ENCODE data around the gene NCR1.
"Not testable (repeated sequence)": the region's sequence is repeated elsewhere in the genome, so short reads cannot be mapped to it uniquely, and the experiment has no call there.

NCR1 gene

DNA sequence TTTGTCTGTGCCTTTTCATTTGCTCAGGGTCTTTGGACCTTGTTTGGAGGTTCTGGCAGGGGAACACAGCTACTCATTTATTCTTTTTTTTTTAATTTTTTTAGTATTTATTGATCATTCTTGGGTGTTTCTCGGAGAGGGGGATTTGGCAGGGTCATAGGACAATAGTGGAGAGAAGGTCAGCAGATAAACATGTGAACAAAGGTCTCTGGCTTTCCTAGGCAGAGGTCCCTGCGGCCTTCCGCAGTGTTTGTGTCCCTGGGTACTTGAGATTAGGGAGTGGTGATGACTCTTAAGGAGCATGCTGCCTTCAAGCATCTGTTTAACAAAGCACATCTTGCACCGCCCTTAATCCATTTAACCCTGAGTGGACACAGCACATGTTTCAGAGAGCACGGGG is 2.0 kb downstream of the NCR1 start:
- not testable (repeated sequence) for DNase-seq (ENCODE audit: low spot score)

- DNase-seq (ENCODE audit: low spot score) = no peak
Observed at GRCh38 chr19:54916822-54917221, 10.9 kb downstream of the NCR1 start.

DNA sequence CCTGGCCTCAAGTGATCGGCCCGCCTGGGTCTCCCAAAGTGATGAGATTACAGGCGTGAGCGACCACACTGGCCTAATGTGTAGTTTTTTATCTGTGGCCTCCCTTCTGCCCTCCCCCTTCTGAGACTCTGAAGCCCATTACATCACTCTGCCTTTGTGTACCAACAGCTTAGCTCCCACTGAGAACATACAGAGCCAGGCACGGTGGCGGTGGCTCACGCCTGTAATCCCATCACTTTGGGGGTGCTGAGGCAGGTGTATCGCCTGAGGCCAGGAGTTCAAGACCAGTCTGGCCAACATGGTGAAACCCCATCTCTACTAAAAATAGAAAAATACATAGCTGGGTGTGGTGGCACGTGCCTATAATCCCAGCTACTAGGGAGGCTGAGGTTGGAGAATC is 12.6 kb downstream of the NCR1 start:
- no peak for DNase-seq (ENCODE audit: low spot score)

- not testable (repeated sequence) for DNase-seq (ENCODE audit: low spot score)
Observed at GRCh38 chr19:54919646-54920563, 14.0 kb downstream of the NCR1 start.

- no peak for DNase-seq (ENCODE audit: low spot score)
Observed at GRCh38 chr19:54921082-54921481, 15.1 kb downstream of the NCR1 start.

GRCh38 chr19:54923276-54923675 is 17.3 kb downstream of the NCR1 start:
- no peak for DNase-seq (ENCODE audit: low spot score)

DNA sequence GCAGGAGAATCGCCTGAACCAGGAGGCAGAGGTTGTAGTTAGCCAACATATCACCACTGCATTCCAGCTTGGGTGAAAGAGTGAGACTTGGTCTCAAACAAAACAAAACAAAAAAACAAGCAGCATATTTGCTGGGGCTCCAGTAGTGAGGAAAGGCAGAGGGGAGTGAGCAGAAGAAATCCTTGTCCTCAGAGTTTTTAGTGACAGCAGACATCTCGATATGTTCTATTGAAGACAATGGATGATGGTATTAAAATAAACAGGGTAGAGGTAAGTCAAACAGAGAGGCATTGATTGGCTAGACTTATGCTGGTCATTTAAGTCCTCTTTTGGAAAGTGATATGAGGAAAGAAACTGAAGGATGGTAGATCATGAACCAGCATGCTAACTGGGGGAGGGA is 22.4 kb downstream of the NCR1 start:
- no peak for DNase-seq (ENCODE audit: low spot score)

DNA sequence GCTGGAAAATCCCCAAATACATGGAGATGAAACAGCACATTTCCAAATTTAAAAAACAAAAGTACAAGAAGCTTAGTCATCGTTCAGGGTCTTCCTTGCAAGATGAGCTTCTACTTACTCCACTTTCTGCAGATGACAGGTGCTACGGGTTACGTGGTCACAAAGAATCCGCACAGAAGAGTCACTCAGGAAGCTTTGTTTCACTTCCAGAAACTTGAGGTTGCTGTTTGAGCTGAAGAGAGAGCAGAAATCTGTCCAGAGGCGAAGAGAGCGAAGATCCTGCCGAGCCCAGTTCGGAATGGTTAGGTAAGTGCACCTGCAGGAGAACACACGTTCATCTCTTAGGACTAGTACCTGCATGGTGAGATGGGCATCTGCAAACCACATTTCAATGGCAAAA is 32.0 kb downstream of the NCR1 start:
- DNase-seq (ENCODE audit: low spot score) = no peak

- no peak for DNase-seq (ENCODE audit: low spot score)
Observed at GRCh38 chr19:54938906-54939305, 33.0 kb downstream of the NCR1 start.

GRCh38 chr19:54939538-54939937 is 33.6 kb downstream of the NCR1 start:
- not testable (repeated sequence) for DNase-seq (ENCODE audit: low spot score)

- DNase-seq (ENCODE audit: low spot score) = not testable (repeated sequence)
Observed at GRCh38 chr19:54943772-54944361, 37.9 kb downstream of the NCR1 start.

GRCh38 chr19:54947381-54947780 is 41.4 kb downstream of the NCR1 start, which contains the start of gene NLRP7:
Gene NLRP7 (minus strand): TSS chr19:54947530.
- DNase-seq (ENCODE audit: low spot score) = no peak

DNA sequence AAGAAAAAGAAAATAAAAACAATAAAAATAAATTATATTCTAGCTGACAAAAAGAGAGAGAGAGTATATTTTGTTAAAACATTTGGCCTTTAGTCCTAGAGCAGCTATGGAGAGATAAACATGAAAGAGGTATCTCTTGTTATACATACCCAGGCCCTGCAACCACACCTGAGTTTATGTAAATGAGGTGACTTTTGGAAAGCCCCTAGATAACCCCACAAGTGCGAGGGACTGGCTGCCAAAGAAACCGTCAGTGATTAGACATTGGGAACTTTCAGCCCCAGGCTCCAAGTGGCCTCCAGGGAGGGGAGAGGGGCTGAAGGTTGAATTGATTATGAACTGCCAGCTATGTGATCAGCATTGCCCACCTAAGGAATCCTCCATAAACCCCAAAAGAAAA is 43.5 kb downstream of the NCR1 start:
- no peak for DNase-seq (ENCODE audit: low spot score)

GRCh38 chr19:54950580-54950979 is 44.6 kb downstream of the NCR1 start:
- not testable (repeated sequence) for DNase-seq (ENCODE audit: low spot score)

GRCh38 chr19:54952591-54953344 is 46.8 kb downstream of the NCR1 start:
- no peak for DNase-seq (ENCODE audit: low spot score)

DNA sequence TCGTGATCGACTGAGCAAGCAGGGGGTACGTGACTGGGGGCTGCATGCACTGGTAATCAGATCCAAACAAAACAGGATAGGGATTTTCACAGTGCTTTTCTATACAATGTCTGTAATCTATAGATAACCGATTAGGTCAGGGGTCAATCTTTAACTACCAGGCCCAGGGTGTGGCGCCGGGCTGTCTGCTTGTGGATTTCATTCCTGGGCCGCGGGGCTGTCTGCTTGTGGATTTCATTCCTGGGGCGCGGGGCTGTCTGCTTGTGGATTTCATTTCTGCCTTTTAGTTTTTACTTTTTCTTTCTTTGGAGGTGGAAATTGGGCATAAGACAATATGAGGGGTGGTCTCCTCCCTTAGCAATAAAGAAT is 47.4 kb downstream of the NCR1 start:
- DNase-seq (ENCODE audit: low spot score) = not testable (repeated sequence)

DNA sequence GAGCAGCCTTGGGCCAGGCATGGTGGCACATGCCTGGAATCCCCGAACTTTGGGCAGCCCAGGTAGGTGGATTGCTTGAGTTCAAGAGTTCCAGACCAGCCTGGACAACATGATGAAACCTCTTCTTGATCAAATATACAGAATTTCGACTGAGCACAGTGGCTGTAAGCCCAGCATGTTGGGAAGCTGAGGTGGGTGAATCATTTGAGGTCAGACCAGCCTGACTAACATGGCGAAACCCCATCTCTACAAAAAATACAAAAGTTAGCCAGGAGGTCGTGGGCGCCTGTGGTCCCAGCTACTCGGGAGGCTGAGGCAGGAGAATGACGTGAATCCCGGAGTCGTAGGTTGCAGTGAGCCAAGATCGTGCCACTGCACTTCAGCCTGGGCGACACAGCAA is 49.4 kb downstream of the NCR1 start:
- no peak for DNase-seq (ENCODE audit: low spot score)

DNA sequence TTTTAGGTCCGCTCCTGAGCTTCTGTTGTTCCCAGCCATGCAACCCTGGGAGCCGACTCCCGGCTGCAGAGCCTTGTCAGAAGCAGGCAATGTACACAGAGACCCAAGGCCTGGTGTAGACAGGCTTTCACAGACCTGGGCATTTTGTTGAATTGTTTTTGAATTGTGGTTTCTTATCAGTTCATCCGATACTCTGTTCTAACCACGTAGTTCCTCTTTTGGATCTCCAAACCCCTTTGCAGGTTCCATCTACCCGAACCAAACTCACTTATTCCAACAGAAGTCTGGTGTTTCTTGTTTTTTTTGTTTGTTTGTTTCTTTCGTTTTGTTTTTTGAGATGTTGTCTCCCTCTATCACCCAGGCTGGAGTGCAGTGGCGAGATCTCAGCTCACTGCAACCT is 53.9 kb downstream of the NCR1 start:
- DNase-seq (ENCODE audit: low spot score) = no peak
